ENCODE measurements around the gene FGFR2.

Gene FGFR2

DNA sequence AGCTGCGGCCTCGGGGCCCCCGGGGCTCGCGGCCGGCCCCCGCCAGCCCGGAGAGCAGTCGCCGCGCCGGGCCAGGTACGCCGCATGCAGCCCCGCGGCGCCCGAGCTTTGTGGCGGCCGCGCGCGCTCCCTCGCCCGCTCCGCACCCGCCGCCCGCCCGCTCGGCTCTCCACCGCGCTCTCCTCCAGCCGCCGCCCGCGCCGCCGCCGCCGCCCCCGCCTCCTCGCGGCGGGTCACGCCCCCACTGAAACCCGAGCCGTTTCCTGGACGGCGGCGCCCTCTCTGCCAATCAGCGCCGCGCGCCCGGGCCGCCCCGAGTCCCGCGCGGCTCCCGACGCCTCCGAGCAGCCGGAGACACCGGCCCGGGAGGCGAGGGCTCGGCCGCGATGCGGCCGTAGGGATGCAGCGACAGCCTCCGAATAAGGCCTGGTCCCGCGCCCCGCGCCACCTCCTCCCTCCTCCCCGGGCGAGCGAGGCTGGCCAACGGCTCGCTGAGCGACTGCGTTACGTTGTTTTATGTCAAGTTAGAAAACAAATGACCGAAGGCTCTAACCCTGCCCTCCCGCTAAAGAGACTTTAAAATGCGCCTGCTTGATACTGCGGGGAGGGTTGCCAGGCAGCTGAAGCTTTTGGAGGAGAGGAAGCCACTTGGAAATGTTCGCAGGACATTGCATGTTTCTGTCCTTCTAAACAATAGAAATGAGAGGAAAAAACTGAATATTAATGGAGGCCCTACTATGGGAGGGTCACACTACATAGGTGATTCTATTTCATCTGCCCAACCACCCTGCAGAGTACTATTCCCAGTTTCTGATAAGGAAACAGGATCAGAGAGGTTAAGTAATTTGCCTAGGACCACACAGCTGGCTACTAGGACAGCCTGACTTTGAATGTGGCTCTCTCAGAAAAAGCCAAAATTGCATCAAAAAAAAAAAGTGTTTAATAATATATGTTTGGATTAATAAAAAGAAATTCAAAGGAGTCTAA lies at the start of gene FGFR2:
TSS of gene FGFR2 (minus strand) at position 182 of the 987 bp plus-strand sequence. CDS start 4,627 bp downstream, outside the sequence.
- in situ Hi-C loops (cut with MboI; ENCODE audit: low sequenced_read_pairs): no loop called here

GRCh38 chr10:121647401-121647800 lies 49.2 kb upstream of the FGFR2 start:
- in situ Hi-C loops (cut with MboI; ENCODE audit: low sequenced_read_pairs): no loop called here

- in situ Hi-C loops (cut with MboI; ENCODE audit: low sequenced_read_pairs): no loop called here
Measured at GRCh38 chr10:121645696-121646095, 47.5 kb upstream of the FGFR2 start.

DNA sequence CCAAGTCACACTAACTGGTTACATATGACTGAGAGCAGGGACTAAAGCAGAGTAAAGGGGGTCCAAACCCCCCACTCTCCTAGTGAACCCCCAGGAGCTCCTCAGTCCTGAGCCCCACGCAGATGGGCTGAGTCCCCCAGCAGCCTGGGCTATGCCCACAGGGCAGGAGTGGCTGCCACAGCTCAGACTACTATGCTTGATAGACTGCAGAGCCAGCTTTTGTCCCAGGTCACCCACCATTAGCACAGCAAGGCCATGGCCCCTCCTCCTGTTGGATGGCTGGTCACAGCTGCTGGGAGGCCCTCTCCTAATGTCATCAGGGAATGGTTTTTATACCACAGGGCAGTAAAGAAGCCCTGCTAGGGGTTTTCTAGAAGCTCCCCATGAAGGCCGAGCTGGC lies 46.3 kb upstream of the FGFR2 start:
- in situ Hi-C loops (cut with MboI; ENCODE audit: low sequenced_read_pairs): no loop called here

DNA sequence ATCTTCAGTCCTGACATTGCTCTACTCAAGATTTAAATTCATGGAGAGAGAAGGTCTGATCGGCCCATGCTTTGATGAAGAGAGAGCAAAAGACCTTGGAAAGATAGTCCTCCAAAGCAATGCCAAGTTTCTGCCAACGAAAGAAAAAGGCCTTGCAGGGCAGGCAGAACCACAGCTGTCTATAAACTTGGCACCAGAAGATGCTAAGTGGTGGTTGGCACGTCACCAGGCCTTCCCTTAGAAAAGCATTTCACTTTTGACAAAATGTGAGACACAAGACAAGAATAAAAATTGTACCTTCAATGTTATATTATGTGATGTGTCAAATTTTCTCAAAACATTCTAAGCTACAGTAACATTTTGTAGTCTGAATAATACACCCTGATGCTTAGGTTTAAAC lies 42.0 kb upstream of the FGFR2 start:
- in situ Hi-C loops (cut with MboI; ENCODE audit: low sequenced_read_pairs): no loop called here

DNA sequence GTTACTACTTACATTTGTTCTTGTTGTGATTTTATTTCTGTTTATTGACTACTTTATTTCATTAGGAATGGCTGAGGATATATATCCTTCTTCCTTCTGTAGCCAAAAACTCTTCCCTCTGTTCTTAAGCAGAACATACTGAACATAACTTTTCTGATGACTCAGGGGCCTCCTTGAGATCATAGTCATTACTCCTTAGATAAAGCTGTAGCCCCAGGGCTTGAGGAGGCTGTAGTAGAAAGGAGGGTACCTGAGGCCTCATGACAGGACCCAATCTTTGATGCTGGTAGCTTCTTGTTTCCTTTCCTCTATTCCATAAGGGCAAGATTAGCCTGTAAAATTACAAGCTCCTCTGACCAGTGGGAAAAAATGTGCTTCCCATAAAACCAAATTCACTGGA lies 41.2 kb upstream of the FGFR2 start:
- in situ Hi-C loops (cut with MboI; ENCODE audit: low sequenced_read_pairs): no loop called here

GRCh38 chr10:121637437-121637836 lies 39.2 kb upstream of the FGFR2 start:
- in situ Hi-C loops (cut with MboI; ENCODE audit: low sequenced_read_pairs): no loop called here

- in situ Hi-C loops (cut with MboI; ENCODE audit: low sequenced_read_pairs): no loop called here
Measured at GRCh38 chr10:121633056-121633455, 34.8 kb upstream of the FGFR2 start.

GRCh38 chr10:121631365-121632029 lies 33.3 kb upstream of the FGFR2 start:
- in situ Hi-C loops (cut with MboI; ENCODE audit: low sequenced_read_pairs): no loop called here

GRCh38 chr10:121628859-121629258 lies 30.6 kb upstream of the FGFR2 start:
- in situ Hi-C loops (cut with MboI; ENCODE audit: low sequenced_read_pairs): no loop called here

GRCh38 chr10:121627876-121628581 lies 29.8 kb upstream of the FGFR2 start:
- in situ Hi-C loops (cut with MboI; ENCODE audit: low sequenced_read_pairs): no loop called here

- in situ Hi-C loops (cut with MboI; ENCODE audit: low sequenced_read_pairs): no loop called here
Measured at GRCh38 chr10:121624836-121625486, 26.7 kb upstream of the FGFR2 start.

GRCh38 chr10:121618906-121619305 lies 20.7 kb upstream of the FGFR2 start:
- in situ Hi-C loops (cut with MboI; ENCODE audit: low sequenced_read_pairs): no loop called here

- in situ Hi-C loops (cut with MboI; ENCODE audit: low sequenced_read_pairs): no loop called here
Measured at GRCh38 chr10:121617176-121617575, 18.9 kb upstream of the FGFR2 start.

DNA sequence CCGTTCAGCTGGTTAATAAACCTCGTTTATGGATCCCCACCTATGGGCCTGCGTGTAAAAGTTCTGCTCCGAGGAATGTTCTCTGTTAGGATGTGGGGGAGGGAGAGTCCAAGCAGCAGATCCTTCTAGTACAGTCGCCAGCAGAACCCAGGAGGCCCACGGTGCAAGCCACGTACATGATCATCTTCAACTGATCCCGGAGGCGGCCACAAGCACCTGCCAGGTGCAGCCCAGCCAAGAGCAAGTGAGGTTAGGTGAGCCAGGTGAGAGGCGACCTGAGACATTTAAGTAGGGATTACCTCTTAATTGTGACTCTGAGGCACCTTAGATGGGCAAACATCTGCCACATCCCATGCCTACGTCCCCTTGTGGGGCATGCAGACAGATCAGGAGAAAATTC lies 18.0 kb upstream of the FGFR2 start:
- in situ Hi-C loops (cut with MboI; ENCODE audit: low sequenced_read_pairs): no loop called here

DNA sequence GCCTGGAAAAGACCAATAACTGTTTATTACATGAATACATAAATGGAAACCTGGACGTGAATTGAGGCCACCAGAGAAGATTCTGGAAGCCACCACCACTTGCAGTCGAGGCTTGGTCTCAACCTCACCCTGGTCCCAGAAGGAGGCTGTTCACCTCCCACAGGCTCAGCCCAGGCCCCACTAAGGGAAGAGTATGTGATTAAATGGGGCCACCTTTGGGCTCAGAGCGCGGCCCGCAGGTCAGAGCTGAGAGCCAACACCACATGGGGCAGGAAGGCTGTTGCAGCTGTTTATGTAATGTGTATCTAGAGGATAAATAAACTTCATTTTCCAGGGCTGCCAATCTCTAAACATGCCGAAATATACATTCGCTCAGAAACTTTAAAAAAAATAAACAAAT lies 17.6 kb upstream of the FGFR2 start:
- in situ Hi-C loops (cut with MboI; ENCODE audit: low sequenced_read_pairs): no loop called here

DNA sequence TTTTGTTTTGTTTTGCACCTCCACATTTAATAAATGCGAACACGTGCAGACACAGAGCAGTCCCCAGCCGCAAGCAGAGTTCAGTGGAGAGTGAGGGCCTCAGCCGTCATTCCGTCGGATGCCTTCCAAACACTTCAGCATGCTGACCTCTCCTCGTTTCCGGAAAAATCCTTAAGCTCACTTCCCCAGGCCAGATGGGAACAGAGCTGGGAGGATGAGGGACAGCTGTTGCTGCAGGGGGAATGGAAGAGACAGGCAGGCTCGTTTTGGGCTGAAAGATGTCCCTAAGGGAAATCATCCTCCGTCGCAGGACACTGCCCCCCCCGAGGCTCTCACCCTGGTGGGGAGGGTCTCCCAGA lies 17.2 kb upstream of the FGFR2 start:
- in situ Hi-C loops (cut with MboI; ENCODE audit: low sequenced_read_pairs): no loop called here

GRCh38 chr10:121614613-121615434 lies 16.6 kb upstream of the FGFR2 start:
- in situ Hi-C loops (cut with MboI; ENCODE audit: low sequenced_read_pairs): no loop called here

GRCh38 chr10:121613456-121613855 lies 15.2 kb upstream of the FGFR2 start:
- in situ Hi-C loops (cut with MboI; ENCODE audit: low sequenced_read_pairs): no loop called here

Data from HL-60/S4 treated with retinoic acid at 250 ng/mL for 4 days and 3 days (cell line).